HEK293T (cell line): Measurements from ENCODE around the gene EPHB2.

Experiments used
- ARNT ChIP-seq: fragments of 450-650 bp; IDR thresholded peaks from 2 replicates; pipeline ENCODE4 v1.6.1; 2017; ENCODE audit warnings: mild to moderate bottlenecking
- BHLHE40 ChIP-seq: fragments of 450-650 bp; IDR thresholded peaks from 2 replicates; pipeline ENCODE4 v1.6.1; 2016; ENCODE audit warnings: mild to moderate bottlenecking, moderate library complexity, borderline replicate concordance
- CTBP1 ChIP-seq: fragments of 450-650 bp; IDR thresholded peaks from 2 replicates; pipeline ENCODE4 v1.6.1; 2016; ENCODE audit warnings: borderline replicate concordance
- ELF4 ChIP-seq: fragments of 450-650 bp; IDR thresholded peaks from 2 replicates; pipeline ENCODE4 v1.6.1; 2017; ENCODE audit warnings: antibody characterized with exemption
- FOXA1 ChIP-seq: fragments of 450-650 bp; IDR thresholded peaks from 2 replicates; pipeline ENCODE4 v1.6.1; 2016; ENCODE audit warnings: mild to moderate bottlenecking
- FOXK2 ChIP-seq: fragments of 450-650 bp; IDR thresholded peaks from 2 replicates; pipeline ENCODE4 v1.6.1; 2016; ENCODE audit warnings: mild to moderate bottlenecking
- FOXM1 ChIP-seq: fragments of 450-650 bp; IDR thresholded peaks from 2 replicates; pipeline ENCODE4 v1.6.1; 2017; ENCODE audit warnings: mild to moderate bottlenecking, borderline replicate concordance
- L3MBTL2 ChIP-seq: fragments of 450-650 bp; conservative IDR thresholded peaks from 2 replicates; pipeline ENCODE4 v1.6.1; 2016; ENCODE audit warnings: mild to moderate bottlenecking
- LEF1 ChIP-seq: fragments of 450-650 bp; IDR thresholded peaks from 2 replicates; pipeline ENCODE4 v1.6.1; 2017; ENCODE audit warnings: mild to moderate bottlenecking, borderline replicate concordance
- NFRKB ChIP-seq: fragments of 450-650 bp; IDR thresholded peaks from 2 replicates; pipeline ENCODE4 v1.6.1; 2016; ENCODE audit warnings: mild to moderate bottlenecking, moderate library complexity
- SP1 ChIP-seq: fragments of 450-650 bp; IDR thresholded peaks from 2 replicates; pipeline ENCODE4 v1.6.1; 2017
- SUZ12 ChIP-seq: fragments of 450-650 bp; IDR thresholded peaks from 2 replicates; pipeline ENCODE4 v1.6.1; 2016; ENCODE audit warnings: mild to moderate bottlenecking
- TARDBP ChIP-seq: fragments of 450-650 bp; IDR thresholded peaks from 2 replicates; pipeline ENCODE4 v1.6.1; 2016
- ZNF384 ChIP-seq: fragments of 450-650 bp; IDR thresholded peaks from 2 replicates; pipeline ENCODE4 v1.6.1; 2016

- TF ChIP-seq CTBP1 (no peak), ARNT (no peak), SP1 (no peak), SUZ12 (no peak), ELF4 (no peak), FOXK2 (no peak), FOXM1 (no peak), ZNF384 (no peak), TARDBP (no peak), BHLHE40 (no peak), NFRKB (no peak), FOXA1 (no peak), L3MBTL2 (no peak), LEF1 (no peak)
Observed at GRCh38 chr1:22966309-22966708, 255.7 kb downstream of the EPHB2 start.
